ENCODE measurements around the gene TEX52. TPM values are rescaled to one million over a fixed set of nuclear protein-coding genes. Genes with fewer than 3 reads are reported as not detected.
A peak's percentile ranks its signal among the peaks of the same experiment; 100 is the strongest.
"Not testable (repeated sequence)": the region's sequence is repeated elsewhere in the genome, so short reads cannot be mapped to it uniquely, and the experiment has no call there.

The TEX52 gene
- total RNA-seq, 1 experiment from 2014 or later = 0.34 TPM

- Histone ChIP-seq H3K27me3 (replicated peaks; ENCODE audit: control insufficient read depth, insufficient read depth, low read length) (no peaks in the 10 kb centered on the region), H3K4me1 (peaks cover 28% of the 10 kb centered on the region), H3K9me3 (no peaks in the 10 kb centered on the region), H3K36me3 (ENCODE audit: control insufficient read depth, insufficient read depth, low read length) (peaks cover 3% of the 10 kb centered on the region; the same call in 1 of the 2 replicates), H3K4me3 (ENCODE audit: low read depth, low read length) (peak overlapping the region; percentile 96)
- Mint-ChIP-seq H3K27me3 (ENCODE audit: insufficient read depth, unreplicated experiment) (no peaks in the 10 kb centered on the region), H3K4me3 (ENCODE audit: unreplicated experiment) (peak overlapping the region; percentile 75), H3K36me3 (ENCODE audit: insufficient read depth, unreplicated experiment) (peaks cover 69% of the 10 kb centered on the region), H3K4me1 (ENCODE audit: low read depth, unreplicated experiment) (peaks cover 31% of the 10 kb centered on the region), H3K9me3 (ENCODE audit: unreplicated experiment) (no peaks in the 10 kb centered on the region), H3K27ac (ENCODE audit: unreplicated experiment) (peak overlapping the region; percentile 99)
- ChIA-PET CTCF (interaction anchor here (0.6 to 1.8 kb wide), 12 partner anchors 9 to 516 kb away, joined by 3 to 14 read pairs (median 3); no protein-coding TSS in a partner anchor), POLR2A (interaction anchor here (0.6 to 1.5 kb wide), 7 partner anchors 9 to 31 kb away, joined by 3 to 22 read pairs (median 5); partner anchors contain the start of gene TULP3)
- BruUV-seq (replicated peaks) = no TSS peak
- peak; percentile 60 to 61 for DNase-seq
- no peak for TF ChIP-seq CTCF (IDR thresholded peaks at IDR 0.05; ENCODE audit: insufficient read depth in 1 of 2, low read depth in 1 of 2, low read length in 1 of 2, severe bottlenecking in 1 of 2, unreplicated experiment in 1 of 2)
- intact Hi-C loops (cut with micrococcal nuclease; ENCODE audit: unreplicated experiment) = loop anchor here (1.0 to 2.0 kb wide), 4 partner anchors 9 to 64 kb away; partner anchors contain the start of genes ITFG2 and TULP3
Measured at GRCh38 chr12:2876431-2877046, 19.7 kb upstream of the TEX52 start.

GRCh38 chr12:2868986-2869632, 12.3 kb upstream of the TEX52 start:
- peaks cover 21% of the 10 kb centered on the region for H3K36me3 ChIP-seq (ENCODE audit: control insufficient read depth, insufficient read depth, low read length)
- not testable (repeated sequence) for H3K4me1 Mint-ChIP-seq (ENCODE audit: low read depth, unreplicated experiment)

GRCh38 chr12:2864198-2864597, 7.4 kb upstream of the TEX52 start:
- ChIA-PET CTCF (no interaction called here), POLR2A (no interaction called here)
- Histone ChIP-seq H3K4me1 (no peaks in the 10 kb centered on the region), H3K27me3 (replicated peaks; ENCODE audit: control insufficient read depth, insufficient read depth, low read length) (no peaks in the 10 kb centered on the region), H3K36me3 (ENCODE audit: control insufficient read depth, insufficient read depth, low read length) (peaks cover 19% of the 10 kb centered on the region), H3K9me3 (no peaks in the 10 kb centered on the region), H3K4me3 (ENCODE audit: low read depth, low read length) (no peak overlapping the region)
- no peak overlapping the region for H3K4me3 Mint-ChIP-seq (ENCODE audit: unreplicated experiment)
- H3K36me3 Mint-ChIP-seq (ENCODE audit: insufficient read depth, unreplicated experiment) = peaks cover 98% of the 10 kb centered on the region
- no peaks in the 10 kb centered on the region for H3K9me3 Mint-ChIP-seq (ENCODE audit: unreplicated experiment)
- BruUV-seq (replicated peaks) = no TSS peak
- no peak for DNase-seq
- H3K4me1 Mint-ChIP-seq (ENCODE audit: low read depth, unreplicated experiment) = no peaks in the 10 kb centered on the region
- no peak overlapping the region for H3K27ac Mint-ChIP-seq (ENCODE audit: unreplicated experiment)
- intact Hi-C loops (cut with micrococcal nuclease; ENCODE audit: unreplicated experiment) = no loop called here
- no peaks in the 10 kb centered on the region for H3K27me3 Mint-ChIP-seq (ENCODE audit: insufficient read depth, unreplicated experiment)
- TF ChIP-seq CTCF (IDR thresholded peaks at IDR 0.05; ENCODE audit: insufficient read depth in 1 of 2, low read depth in 1 of 2, low read length in 1 of 2, severe bottlenecking in 1 of 2, unreplicated experiment in 1 of 2) = no peak

More at GRCh38 chr12:2868986-2869632, 12.3 kb upstream of the TEX52 start:
- H3K27me3 Mint-ChIP-seq (ENCODE audit: insufficient read depth, unreplicated experiment); H3K9me3 ChIP-seq; DNase-seq; H3K4me3 Mint-ChIP-seq (ENCODE audit: unreplicated experiment); H3K9me3 Mint-ChIP-seq (ENCODE audit: unreplicated experiment); CTCF ChIA-PET; H3K4me1 ChIP-seq; intact Hi-C loops (cut with micrococcal nuclease; ENCODE audit: unreplicated experiment); H3K27me3 ChIP-seq (replicated peaks; ENCODE audit: control insufficient read depth, insufficient read depth, low read length); BruUV-seq (replicated peaks); H3K4me3 ChIP-seq (ENCODE audit: low read depth, low read length); H3K27ac Mint-ChIP-seq (ENCODE audit: unreplicated experiment): not testable (repeated sequence)
- POLR2A ChIA-PET = interaction anchor here (1.4 kb wide), 1 partner anchor 15 kb away, joined by 3 read pairs; no protein-coding TSS in a partner anchor
- H3K36me3 Mint-ChIP-seq (ENCODE audit: insufficient read depth, unreplicated experiment) = peaks cover 100% of the 10 kb centered on the region

- CTCF ChIA-PET; POLR2A ChIA-PET; DNase-seq; H3K27ac Mint-ChIP-seq (ENCODE audit: unreplicated experiment); H3K9me3 Mint-ChIP-seq (ENCODE audit: unreplicated experiment); H3K27me3 ChIP-seq (replicated peaks; ENCODE audit: control insufficient read depth, insufficient read depth, low read length); H3K4me3 Mint-ChIP-seq (ENCODE audit: unreplicated experiment); BruUV-seq (replicated peaks); H3K4me1 Mint-ChIP-seq (ENCODE audit: low read depth, unreplicated experiment); H3K27me3 Mint-ChIP-seq (ENCODE audit: insufficient read depth, unreplicated experiment); intact Hi-C loops (cut with micrococcal nuclease; ENCODE audit: unreplicated experiment); H3K9me3 ChIP-seq; H3K4me1 ChIP-seq; H3K4me3 ChIP-seq (ENCODE audit: low read depth, low read length): not testable (repeated sequence)
- peaks cover 16% of the 10 kb centered on the region for H3K36me3 ChIP-seq (ENCODE audit: control insufficient read depth, insufficient read depth, low read length)
- peaks cover 96% of the 10 kb centered on the region for H3K36me3 Mint-ChIP-seq (ENCODE audit: insufficient read depth, unreplicated experiment)
Measured at GRCh38 chr12:2863402-2863801, 6.6 kb upstream of the TEX52 start.
